WTC11 (cell line): ENCODE data around the gene LPCAT1. TPM values are rescaled to one million over a fixed set of nuclear protein-coding genes. Genes with fewer than 3 reads are reported as not detected.

Experiments used
- ATAC-seq: fragments of 200-7000 bp; cut with Tn5 transposase; 2 replicates; pipeline ENCODE4 v1.10.0; 2021; ENCODE audit warnings: mild to moderate bottlenecking, moderate library complexity
- CTCF ChIA-PET: fragments of 300-600 bp; sonication (Branson Sonifier 250); formaldehyde crosslinking; loops from one replicate; lab custom pipeline; 2021; ENCODE audit warnings: antibody characterized with exemption; lab: Charles Lee
- POLR2A ChIA-PET: fragments of 350-600 bp; sonication (Branson Sonifier 250); formaldehyde crosslinking; loops from one replicate; lab custom pipeline; 2021; ENCODE audit warnings: antibody characterized with exemption; lab: Charles Lee
- DNase-seq: peaks from one replicate; pipeline ENCODE4 v3.0.0; 2021; ENCODE audit warnings: low spot score
- H3K27ac Mint-ChIP-seq: 2 replicates; pipeline ENCODE4 v1.8.0; 2021; ENCODE audit warnings: mixed read lengths
- H3K27me3 Mint-ChIP-seq: 2 replicates; pipeline ENCODE4 v1.8.0; 2021; ENCODE audit warnings: low read depth, mild to moderate bottlenecking, moderate library complexity, mixed read lengths
- H3K36me3 Mint-ChIP-seq: 2 replicates; pipeline ENCODE4 v1.8.0; 2021; ENCODE audit warnings: mixed read lengths
- H3K4me1 Mint-ChIP-seq: 2 replicates; pipeline ENCODE4 v1.8.0; 2022; ENCODE audit warnings: mixed read lengths
- H3K4me3 Mint-ChIP-seq: 2 replicates; pipeline ENCODE4 v1.8.0; 2021; ENCODE audit warnings: mild to moderate bottlenecking, moderate library complexity, mixed read lengths
- H3K9me3 Mint-ChIP-seq: 2 replicates; pipeline ENCODE4 v1.8.0; 2021; ENCODE audit warnings: mixed read lengths
- ATF1 ChIP-seq: sonication (generic); formaldehyde crosslinking; IDR thresholded peaks from 2 replicates; pipeline ENCODE4 v1.8.1; 2023; ENCODE audit warnings: mild to moderate bottlenecking, moderate library complexity, missing genetic modification reagents
- CREM ChIP-seq: sonication (generic); formaldehyde crosslinking; IDR thresholded peaks from 2 replicates; pipeline ENCODE4 v1.8.1; 2022; ENCODE audit warnings: mild to moderate bottlenecking, missing genetic modification reagents, moderate library complexity
- FOXJ3 ChIP-seq: sonication (generic); formaldehyde crosslinking; IDR thresholded peaks from 2 replicates; pipeline ENCODE4 v1.9.0; 2021; ENCODE audit warnings: missing genetic modification reagents, mild to moderate bottlenecking, borderline replicate concordance
- NFYB ChIP-seq: sonication (generic); formaldehyde crosslinking; conservative IDR thresholded peaks from 2 replicates; pipeline ENCODE4 v1.8.0; 2022; ENCODE audit warnings: low read depth, missing genetic modification reagents
- PRRX2 ChIP-seq: fragments of 250-450 bp; sonication (Bioruptor Pico); IDR thresholded peaks from 2 replicates; pipeline ENCODE4 v1.8.0; 2021; ENCODE audit warnings: mild to moderate bottlenecking
- SMAD4 ChIP-seq: sonication (generic); formaldehyde crosslinking; IDR thresholded peaks from 2 replicates; pipeline ENCODE4 v1.8.0; 2022; ENCODE audit warnings: mild to moderate bottlenecking, missing genetic modification reagents
- TCF7 ChIP-seq: sonication (generic); formaldehyde crosslinking; IDR thresholded peaks from 2 replicates; pipeline ENCODE4 v1.8.0; 2022; ENCODE audit warnings: mild to moderate bottlenecking, low read depth, missing genetic modification reagents, moderate library complexity
- TEAD1 ChIP-seq: sonication (generic); formaldehyde crosslinking; IDR thresholded peaks from 2 replicates; pipeline ENCODE4 v1.8.0; 2022; ENCODE audit warnings: mild to moderate bottlenecking, missing genetic modification reagents
- ZNF423 ChIP-seq: fragments of 250-450 bp; sonication (Bioruptor Pico); IDR thresholded peaks from 2 replicates; pipeline ENCODE4 v2.1.2; 2022; ENCODE audit warnings: mild to moderate bottlenecking, moderate library complexity
- ZNF671 ChIP-seq: fragments of 250-450 bp; sonication (Bioruptor Pico); IDR thresholded peaks from 2 replicates; pipeline ENCODE4 v1.8.0; 2021; ENCODE audit warnings: mild to moderate bottlenecking
- total RNA-seq: library from RNA; stranded (reverse); gene quantifications from 3 replicates; pipeline ENCODE4 v1.2.3, GENCODE V29; 2021
- TF ChIP-seq, protein P1 (sequence below): sonication (generic); formaldehyde crosslinking; IDR thresholded peaks from 2 replicates; pipeline ENCODE4 v1.8.1; 2022; ENCODE audit warnings: missing genetic modification reagents, borderline replicate concordance
- TF ChIP-seq, protein P2 (sequence below): sonication (generic); formaldehyde crosslinking; IDR thresholded peaks from 2 replicates; pipeline ENCODE4 v1.8.0; 2022; ENCODE audit warnings: mild to moderate bottlenecking, missing genetic modification reagents
- TF ChIP-seq, protein P3 (sequence below): sonication (generic); formaldehyde crosslinking; IDR thresholded peaks from 2 replicates; pipeline ENCODE4 v1.8.0; 2022; ENCODE audit warnings: missing genetic modification reagents
- TF ChIP-seq, protein P4 (sequence below): fragments of 250-450 bp; sonication (Bioruptor Pico); conservative IDR thresholded peaks from 2 replicates; pipeline ENCODE4 v1.9.0; 2021; ENCODE audit warnings: mild to moderate bottlenecking
- TF ChIP-seq, protein P5 (sequence below): sonication (generic); formaldehyde crosslinking; IDR thresholded peaks from 2 replicates; pipeline ENCODE4 v1.8.1; 2023; ENCODE audit warnings: mild to moderate bottlenecking, missing genetic modification reagents, borderline replicate concordance
- TF ChIP-seq, protein P6 (sequence below): sonication (generic); formaldehyde crosslinking; IDR thresholded peaks from 2 replicates; pipeline ENCODE4 v1.8.1; 2023; ENCODE audit warnings: mild to moderate bottlenecking, missing genetic modification reagents

LPCAT1 gene
- total RNA-seq, 1 experiment from 2014 or later, result 206 TPM

DNA sequence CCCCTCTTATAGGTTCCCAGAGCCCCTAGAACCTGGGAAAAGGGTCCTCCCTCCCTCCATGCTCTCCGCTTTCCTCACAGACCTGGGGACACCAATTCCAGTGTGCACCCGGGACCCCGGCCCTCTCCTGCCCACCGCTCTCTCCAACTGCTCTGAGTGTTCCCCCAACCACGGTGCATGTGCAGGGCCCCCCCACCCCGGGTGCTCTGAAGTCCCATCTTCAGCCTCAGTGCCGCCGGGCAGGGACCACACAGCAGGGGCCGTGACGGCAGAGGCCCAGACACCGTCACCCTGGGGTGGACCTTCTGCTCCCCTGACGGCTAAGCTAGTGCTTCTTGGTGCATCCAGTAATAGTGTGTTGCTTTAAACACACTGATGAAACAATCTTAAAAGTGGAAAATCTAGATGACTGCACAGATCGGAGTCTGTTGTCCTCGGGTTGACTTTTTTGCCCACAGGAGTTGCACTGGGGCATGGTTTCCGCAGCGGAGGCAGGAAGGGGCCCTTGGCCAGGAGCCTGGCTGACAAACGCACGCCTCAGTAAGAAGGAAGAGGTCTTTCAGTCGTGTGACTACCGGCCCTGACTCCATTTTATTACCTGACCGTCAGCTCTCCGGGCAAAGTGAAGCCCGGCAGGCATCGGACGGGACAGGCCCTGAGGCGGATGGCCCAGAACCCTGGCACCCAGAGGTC is 42.3 kb downstream of the LPCAT1 start:
- Mint-ChIP-seq H3K4me3 (no peak overlapping the region), H3K36me3 (peaks cover 46% of the 10 kb centered on the region), H3K9me3 (no peaks in the 10 kb centered on the region), H3K27ac (peak overlapping the region; percentile 72), H3K4me1 (peaks cover 5% of the 10 kb centered on the region), H3K27me3 (no peaks in the 10 kb centered on the region)
- no peak for ATAC-seq
- ChIA-PET CTCF (interaction anchor here (2.0 to 2.2 kb wide), 2 partner anchors 14 to 164 kb away, joined by 8 to 24 read pairs; no protein-coding TSS in a partner anchor), POLR2A (no interaction called here)
- DNase-seq, result no peak
- TF ChIP-seq FOXJ3 (CRISPR knock-in tag) (no peak), ZNF671 (no peak), TCF7 (CRISPR knock-in tag) (no peak), PRRX2 (CRISPR knock-in tag) (no peak)
- TF ChIP-seq, protein P1, sequence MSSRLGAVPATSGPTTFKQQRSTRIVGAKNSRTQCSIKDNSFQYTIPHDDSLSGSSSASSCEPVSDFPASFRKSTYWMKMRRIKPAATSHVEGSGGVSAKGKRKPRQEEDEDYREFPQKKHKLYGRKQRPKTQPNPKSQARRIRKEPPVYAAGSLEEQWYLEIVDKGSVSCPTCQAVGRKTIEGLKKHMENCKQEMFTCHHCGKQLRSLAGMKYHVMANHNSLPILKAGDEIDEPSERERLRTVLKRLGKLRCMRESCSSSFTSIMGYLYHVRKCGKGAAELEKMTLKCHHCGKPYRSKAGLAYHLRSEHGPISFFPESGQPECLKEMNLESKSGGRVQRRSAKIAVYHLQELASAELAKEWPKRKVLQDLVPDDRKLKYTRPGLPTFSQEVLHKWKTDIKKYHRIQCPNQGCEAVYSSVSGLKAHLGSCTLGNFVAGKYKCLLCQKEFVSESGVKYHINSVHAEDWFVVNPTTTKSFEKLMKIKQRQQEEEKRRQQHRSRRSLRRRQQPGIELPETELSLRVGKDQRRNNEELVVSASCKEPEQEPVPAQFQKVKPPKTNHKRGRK (CRISPR knock-in tag), result no peak
- TF ChIP-seq, protein P2, sequence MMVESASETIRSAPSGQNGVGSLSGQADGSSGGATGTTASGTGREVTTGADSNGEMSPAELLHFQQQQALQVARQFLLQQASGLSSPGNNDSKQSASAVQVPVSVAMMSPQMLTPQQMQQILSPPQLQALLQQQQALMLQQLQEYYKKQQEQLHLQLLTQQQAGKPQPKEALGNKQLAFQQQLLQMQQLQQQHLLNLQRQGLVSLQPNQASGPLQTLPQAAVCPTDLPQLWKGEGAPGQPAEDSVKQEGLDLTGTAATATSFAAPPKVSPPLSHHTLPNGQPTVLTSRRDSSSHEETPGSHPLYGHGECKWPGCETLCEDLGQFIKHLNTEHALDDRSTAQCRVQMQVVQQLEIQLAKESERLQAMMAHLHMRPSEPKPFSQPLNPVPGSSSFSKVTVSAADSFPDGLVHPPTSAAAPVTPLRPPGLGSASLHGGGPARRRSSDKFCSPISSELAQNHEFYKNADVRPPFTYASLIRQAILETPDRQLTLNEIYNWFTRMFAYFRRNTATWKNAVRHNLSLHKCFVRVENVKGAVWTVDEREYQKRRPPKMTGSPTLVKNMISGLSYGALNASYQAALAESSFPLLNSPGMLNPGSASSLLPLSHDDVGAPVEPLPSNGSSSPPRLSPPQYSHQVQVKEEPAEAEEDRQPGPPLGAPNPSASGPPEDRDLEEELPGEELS (CRISPR knock-in tag), result no peak
- TF ChIP-seq, protein P3, sequence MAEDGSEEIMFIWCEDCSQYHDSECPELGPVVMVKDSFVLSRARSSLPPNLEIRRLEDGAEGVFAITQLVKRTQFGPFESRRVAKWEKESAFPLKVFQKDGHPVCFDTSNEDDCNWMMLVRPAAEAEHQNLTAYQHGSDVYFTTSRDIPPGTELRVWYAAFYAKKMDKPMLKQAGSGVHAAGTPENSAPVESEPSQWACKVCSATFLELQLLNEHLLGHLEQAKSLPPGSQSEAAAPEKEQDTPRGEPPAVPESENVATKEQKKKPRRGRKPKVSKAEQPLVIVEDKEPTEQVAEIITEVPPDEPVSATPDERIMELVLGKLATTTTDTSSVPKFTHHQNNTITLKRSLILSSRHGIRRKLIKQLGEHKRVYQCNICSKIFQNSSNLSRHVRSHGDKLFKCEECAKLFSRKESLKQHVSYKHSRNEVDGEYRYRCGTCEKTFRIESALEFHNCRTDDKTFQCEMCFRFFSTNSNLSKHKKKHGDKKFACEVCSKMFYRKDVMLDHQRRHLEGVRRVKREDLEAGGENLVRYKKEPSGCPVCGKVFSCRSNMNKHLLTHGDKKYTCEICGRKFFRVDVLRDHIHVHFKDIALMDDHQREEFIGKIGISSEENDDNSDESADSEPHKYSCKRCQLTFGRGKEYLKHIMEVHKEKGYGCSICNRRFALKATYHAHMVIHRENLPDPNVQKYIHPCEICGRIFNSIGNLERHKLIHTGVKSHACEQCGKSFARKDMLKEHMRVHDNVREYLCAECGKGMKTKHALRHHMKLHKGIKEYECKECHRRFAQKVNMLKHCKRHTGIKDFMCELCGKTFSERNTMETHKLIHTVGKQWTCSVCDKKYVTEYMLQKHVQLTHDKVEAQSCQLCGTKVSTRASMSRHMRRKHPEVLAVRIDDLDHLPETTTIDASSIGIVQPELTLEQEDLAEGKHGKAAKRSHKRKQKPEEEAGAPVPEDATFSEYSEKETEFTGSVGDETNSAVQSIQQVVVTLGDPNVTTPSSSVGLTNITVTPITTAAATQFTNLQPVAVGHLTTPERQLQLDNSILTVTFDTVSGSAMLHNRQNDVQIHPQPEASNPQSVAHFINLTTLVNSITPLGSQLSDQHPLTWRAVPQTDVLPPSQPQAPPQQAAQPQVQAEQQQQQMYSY (CRISPR knock-in tag), result no peak

DNA sequence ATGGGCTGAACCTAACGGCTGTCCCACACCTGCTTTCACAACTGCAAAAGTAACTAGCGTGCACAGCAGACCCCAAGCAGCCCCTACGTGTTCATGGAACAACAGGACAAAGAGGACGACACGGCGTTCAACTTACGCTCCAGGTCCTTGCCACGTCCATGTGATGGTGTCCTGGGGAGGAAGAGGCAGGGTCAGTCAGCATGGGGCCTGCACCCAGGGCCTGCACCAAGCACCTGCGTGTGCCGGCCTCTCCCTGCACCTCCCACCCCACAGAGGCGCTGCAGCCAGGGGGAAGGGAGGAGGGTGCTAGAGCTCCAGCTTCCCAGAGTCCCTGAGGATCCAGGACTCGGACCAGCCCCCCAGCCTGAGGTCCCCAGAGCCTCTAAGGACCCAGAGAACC is 43.0 kb downstream of the LPCAT1 start:
- Mint-ChIP-seq H3K27me3 (no peaks in the 10 kb centered on the region), H3K27ac (peak overlapping the region; percentile 93)
- TF ChIP-seq TCF7 (CRISPR knock-in tag) (no peak), ZNF671 (no peak), TEAD1 (CRISPR knock-in tag) (no peak), ZNF423 (CRISPR knock-in tag) (no peak), NFYB (CRISPR knock-in tag) (no peak), ATF1 (no peak), CREM (CRISPR knock-in tag) (no peak), SMAD4 (no peak)
- TF ChIP-seq, protein P4, sequence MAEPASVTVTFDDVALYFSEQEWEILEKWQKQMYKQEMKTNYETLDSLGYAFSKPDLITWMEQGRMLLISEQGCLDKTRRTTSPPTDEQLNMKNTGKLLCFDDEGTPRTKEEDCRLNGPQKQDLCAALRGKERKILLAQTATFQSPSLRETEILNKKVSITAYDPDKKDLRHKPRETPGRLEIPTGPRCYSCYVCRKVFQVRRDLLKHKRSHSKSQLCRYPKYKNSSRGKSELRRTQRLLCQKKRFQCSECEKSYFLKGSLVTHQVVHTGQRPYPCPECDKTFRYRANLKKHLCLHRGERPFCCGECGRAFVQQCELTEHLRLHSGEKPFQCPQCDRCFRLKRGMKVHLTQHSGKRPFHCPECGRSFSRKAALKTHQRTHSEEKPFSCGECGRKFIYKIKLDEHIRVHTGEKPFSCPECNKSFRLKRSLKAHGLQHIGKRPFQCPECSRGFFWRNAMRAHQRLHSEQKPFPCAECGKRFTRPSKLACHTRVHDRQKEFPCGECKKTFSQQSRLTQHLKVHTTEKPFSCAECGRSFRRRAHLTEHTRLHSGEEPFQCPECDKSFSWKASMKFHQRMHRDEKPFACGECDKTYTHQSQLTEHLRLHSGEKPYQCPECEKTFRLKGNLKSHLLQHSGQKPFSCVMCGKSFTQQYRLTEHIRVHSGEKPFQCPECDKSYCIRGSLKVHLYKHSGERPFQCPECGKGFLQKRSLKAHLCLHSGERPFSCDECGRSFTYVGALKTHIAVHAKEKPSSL (CRISPR knock-in tag), result no peak
- TF ChIP-seq, protein P1 (CRISPR knock-in tag), result no peak
- TF ChIP-seq, protein P5, sequence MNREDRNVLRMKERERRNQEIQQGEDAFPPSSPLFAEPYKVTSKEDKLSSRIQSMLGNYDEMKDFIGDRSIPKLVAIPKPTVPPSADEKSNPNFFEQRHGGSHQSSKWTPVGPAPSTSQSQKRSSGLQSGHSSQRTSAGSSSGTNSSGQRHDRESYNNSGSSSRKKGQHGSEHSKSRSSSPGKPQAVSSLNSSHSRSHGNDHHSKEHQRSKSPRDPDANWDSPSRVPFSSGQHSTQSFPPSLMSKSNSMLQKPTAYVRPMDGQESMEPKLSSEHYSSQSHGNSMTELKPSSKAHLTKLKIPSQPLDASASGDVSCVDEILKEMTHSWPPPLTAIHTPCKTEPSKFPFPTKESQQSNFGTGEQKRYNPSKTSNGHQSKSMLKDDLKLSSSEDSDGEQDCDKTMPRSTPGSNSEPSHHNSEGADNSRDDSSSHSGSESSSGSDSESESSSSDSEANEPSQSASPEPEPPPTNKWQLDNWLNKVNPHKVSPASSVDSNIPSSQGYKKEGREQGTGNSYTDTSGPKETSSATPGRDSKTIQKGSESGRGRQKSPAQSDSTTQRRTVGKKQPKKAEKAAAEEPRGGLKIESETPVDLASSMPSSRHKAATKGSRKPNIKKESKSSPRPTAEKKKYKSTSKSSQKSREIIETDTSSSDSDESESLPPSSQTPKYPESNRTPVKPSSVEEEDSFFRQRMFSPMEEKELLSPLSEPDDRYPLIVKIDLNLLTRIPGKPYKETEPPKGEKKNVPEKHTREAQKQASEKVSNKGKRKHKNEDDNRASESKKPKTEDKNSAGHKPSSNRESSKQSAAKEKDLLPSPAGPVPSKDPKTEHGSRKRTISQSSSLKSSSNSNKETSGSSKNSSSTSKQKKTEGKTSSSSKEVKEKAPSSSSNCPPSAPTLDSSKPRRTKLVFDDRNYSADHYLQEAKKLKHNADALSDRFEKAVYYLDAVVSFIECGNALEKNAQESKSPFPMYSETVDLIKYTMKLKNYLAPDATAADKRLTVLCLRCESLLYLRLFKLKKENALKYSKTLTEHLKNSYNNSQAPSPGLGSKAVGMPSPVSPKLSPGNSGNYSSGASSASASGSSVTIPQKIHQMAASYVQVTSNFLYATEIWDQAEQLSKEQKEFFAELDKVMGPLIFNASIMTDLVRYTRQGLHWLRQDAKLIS (CRISPR knock-in tag), result no peak
- TF ChIP-seq, protein P6, sequence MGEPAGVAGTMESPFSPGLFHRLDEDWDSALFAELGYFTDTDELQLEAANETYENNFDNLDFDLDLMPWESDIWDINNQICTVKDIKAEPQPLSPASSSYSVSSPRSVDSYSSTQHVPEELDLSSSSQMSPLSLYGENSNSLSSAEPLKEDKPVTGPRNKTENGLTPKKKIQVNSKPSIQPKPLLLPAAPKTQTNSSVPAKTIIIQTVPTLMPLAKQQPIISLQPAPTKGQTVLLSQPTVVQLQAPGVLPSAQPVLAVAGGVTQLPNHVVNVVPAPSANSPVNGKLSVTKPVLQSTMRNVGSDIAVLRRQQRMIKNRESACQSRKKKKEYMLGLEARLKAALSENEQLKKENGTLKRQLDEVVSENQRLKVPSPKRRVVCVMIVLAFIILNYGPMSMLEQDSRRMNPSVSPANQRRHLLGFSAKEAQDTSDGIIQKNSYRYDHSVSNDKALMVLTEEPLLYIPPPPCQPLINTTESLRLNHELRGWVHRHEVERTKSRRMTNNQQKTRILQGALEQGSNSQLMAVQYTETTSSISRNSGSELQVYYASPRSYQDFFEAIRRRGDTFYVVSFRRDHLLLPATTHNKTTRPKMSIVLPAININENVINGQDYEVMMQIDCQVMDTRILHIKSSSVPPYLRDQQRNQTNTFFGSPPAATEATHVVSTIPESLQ (CRISPR knock-in tag), result no peak

More for the DNA sequence above, 43.0 kb downstream of the LPCAT1 start:
- Mint-ChIP-seq H3K4me3 (no peak overlapping the region), H3K9me3 (no peaks in the 10 kb centered on the region), H3K4me1 (peaks cover 5% of the 10 kb centered on the region), H3K36me3 (peaks cover 47% of the 10 kb centered on the region)
- ATAC-seq (no peak), DNase-seq (no peak)
- ChIA-PET CTCF (interaction anchor here (0.5 to 2.2 kb wide), 16 partner anchors 11 to 533 kb away, joined by 3 to 24 read pairs (median 4); no protein-coding TSS in a partner anchor), POLR2A (no interaction called here)
